Glomerular visceral epithelial cell (primary cell): ENCODE results near the gene RANBP9.
A peak's percentile ranks its signal among the peaks of the same experiment; 100 is the strongest.

Experiments
- DNase-seq: peaks from one replicate; pipeline ENCODE4 v3.0.0-alpha.2; 2016; ENCODE audit errors: extremely low spot score

RANBP9 gene

GRCh38 chr6:13710552-13711323 is 897 bp downstream of the RANBP9 start:
- peak; percentile 45 for DNase-seq

DNA sequence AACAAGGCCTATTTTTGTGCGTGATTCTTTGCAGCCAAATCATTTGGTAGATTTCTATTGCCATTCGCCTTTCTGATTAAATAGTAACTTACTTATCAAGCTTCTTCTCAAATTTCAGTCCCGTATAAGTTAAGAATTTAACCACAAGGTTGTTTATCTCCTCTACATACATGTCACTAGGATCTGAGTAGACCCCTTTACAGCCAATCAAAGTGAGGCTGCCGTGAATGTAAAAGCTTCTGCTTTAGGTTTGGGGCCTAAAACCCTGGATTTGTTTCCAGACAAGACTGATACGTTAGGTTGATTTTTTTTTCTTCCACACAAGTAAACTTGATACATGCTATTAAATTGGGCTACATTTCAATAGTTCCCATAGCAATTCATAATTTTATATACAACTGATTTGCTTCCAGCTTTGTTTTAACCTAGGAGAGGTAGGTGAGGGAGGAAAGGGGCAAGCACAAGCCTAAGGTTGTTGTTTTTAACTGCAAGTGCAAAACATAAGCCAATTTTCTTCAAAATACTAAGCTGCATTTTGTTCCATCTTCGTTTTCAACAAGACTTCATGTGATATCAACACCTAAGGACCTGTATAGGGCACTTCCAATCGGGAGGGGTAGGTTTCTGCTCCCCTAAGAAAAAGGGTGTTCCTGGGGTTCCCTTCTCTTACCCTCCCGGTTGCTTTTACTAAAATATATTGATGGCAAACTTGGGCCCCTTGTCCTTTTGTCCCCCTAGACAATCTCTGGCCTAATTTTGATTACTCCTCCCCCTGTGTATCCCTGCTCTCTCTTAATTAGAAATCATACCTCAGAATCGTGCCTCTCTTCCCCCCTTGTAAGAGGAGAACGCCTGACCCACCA is 1.7 kb downstream of the RANBP9 start:
- DNase-seq, result peak; percentile 42

DNA sequence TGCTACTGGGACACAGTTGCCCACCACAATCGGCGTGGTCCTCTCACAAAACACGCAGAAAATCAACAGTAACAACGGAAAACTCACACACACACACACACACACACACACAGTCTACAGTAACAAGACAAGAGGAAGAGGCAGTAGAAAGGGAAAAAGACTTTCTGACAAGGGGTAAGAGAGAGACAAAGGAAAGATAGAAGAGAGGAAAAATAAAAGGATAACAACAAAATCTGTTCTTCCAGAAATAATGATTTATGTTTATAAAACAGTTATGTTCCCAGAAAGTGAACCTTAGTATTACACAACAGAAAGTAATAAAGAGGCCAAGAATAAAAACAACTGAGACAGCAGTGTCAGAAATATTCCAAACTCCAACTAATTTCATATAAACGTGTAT is 2.9 kb downstream of the RANBP9 start:
- DNase-seq, result no peak

DNA sequence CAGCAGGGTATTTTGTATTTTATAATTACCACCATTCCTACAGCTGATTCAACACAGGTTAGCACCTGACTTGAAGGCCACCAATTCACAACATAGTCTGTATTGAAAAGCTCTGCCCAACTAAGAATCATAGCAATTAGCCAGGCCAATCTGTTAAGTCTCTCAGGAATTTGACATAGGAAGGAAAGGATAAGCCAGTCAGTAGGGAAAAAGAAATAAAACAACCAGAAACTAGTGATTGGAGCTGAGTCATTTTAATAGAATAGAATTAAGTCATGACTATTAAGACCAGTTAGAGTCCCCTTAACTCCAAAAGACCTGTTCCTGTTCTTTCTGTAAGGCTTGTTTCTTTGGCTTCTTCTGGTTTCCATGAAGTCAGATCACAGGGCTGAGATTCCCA is 8.1 kb downstream of the RANBP9 start:
- no peak for DNase-seq

- DNase-seq, result no peak
These were observed 8.8 kb downstream of the RANBP9 start for GRCh38 chr6:13702809-13703302.

- DNase-seq, result no peak
These were observed 11.4 kb downstream of the RANBP9 start for GRCh38 chr6:13700232-13700631.

DNA sequence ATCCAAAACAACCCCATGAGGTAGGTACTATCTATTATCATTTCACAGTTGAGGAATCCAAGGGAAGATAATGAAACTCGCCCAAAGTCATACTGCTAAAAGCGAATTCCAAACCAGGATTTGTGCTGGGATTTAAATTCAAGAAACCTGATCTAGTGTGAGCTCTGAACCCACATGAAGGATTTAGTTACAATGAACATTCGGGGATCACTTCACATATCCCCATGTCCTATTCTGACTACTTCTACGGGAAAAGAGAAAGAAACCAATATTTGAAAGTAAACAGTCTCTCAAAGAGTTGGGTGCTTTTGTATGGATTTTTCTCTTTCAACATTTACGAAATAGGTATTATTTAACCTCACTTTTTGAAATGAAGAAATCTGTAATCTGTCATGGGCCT is 12.9 kb downstream of the RANBP9 start:
- DNase-seq, result no peak

GRCh38 chr6:13697857-13698256 is 13.8 kb downstream of the RANBP9 start:
- no peak for DNase-seq

DNA sequence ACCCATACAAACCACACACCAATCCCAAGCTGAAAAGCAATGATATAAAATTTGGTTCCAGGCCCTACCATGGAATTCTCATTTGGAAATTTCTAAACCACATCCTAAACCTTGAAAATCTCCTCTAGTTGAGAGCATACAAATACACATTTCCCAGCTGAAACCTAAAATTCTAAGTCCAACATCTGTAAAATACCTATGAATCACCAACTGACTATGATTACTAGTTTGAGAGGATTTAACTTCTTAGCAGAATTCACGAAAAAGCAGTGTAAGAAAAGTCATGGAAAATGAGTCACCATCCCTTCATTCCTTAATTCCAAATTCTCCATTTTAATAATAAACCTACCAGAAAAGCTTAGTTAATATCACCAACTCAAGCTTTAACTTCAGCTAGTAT is 15.4 kb downstream of the RANBP9 start:
- DNase-seq, result peak; percentile 8

- DNase-seq, result no peak
These were observed 16.4 kb downstream of the RANBP9 start for GRCh38 chr6:13695252-13695651.

GRCh38 chr6:13694562-13694961 is 17.1 kb downstream of the RANBP9 start:
- DNase-seq, result no peak

GRCh38 chr6:13689511-13690256 is 22.0 kb downstream of the RANBP9 start:
- DNase-seq, result no peak

DNA sequence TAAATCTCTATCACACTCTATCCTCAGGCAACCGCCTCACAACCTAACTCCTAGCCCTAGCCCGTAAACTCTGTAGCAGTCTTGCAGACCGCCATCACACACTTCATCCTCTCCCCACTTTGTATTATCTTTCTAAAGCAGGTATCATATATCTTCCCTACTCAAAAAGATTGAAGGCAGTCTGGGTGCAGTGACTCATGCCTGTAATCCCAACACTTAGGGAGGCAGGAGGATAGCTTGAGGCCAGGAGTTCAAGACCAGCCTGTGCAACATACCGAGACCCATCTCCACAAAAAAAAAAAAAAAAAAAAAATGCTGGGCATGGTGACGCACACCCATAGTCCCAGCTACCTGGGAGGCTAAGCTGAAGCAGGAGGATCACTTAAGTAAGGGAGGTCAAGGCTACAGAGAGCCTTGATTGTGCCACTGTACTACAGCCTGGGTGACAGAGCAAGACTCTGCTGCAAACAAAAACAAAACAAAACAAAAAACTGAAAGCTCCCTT is 22.9 kb downstream of the RANBP9 start:
- DNase-seq, result no peak

DNA sequence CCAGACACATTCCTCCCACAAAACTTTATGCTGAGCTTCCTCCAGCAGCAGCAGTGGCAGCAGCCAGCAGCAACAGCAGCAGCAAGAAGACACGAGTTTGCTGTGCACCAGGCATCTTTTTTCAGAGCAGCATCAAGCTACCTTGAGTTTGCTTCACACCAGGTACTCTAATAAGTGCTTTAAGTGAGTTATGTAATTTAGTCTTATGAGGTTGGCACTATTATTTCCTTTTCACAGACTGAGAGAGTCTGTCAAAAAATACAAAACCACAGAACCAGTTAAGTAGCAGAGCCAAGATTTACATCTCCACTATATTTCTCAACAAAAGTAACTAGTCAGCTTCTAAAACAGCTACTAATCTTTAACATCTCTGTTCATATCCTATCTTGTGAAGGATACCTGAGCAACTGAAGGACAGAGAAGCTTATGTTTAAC is 23.7 kb downstream of the RANBP9 start:
- no peak for DNase-seq

GRCh38 chr6:13684855-13685254 is 26.8 kb downstream of the RANBP9 start:
- DNase-seq, result no peak

DNA sequence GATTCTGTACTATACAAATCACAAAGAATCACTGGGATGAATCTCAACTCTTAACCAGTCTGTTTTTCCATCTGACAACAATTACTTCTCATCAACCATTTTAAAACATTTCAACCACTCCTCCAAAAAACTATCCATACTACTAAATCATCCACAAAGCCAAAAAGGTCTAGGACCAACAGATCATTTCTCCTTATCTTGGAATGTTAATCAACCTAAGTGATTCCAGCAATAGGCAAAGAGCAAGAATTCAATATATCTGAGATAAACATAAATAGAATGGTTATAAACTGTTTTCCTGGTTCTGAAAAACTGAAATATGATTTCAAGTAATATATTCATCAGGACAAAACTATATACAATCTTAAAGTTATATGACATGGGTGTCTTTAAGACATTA is 28.6 kb downstream of the RANBP9 start:
- no peak for DNase-seq

- no peak for DNase-seq
These were observed 29.3 kb downstream of the RANBP9 start for GRCh38 chr6:13682346-13682745.

DNA sequence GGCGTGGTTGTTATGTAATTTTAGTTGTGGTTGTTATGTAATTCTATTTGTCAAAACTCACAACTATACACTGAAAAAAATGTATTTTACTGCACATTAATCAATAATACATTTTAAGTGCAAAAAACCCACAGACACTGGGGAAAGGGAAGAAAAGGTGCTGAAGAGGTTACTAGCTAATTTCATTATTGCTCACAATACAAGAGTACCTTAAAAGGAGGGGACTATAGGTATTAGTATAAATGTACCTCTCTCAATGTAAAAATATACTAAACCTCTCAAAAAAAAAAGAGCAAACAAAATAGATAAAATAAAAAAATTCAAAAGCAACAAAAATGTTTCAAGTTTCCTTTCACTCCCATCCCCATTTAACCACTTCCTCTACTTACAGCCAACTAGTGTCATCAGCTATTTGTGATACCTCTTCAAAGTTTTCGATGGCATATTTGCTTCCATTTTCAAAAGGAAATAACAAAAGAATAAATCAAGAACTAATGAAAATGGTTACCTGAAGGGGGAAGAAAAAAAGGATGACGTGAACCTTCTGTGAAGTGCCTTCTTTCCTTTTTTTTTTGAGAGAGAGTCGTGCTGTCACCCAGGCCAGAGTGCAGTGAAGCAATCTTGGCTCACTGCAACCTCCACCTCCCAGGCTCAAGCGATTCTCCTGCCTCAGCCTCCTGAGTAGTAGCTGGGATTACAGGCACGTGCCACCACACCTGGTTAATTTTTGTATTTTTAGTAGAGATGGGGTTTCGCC is 30.2 kb downstream of the RANBP9 start:
- DNase-seq, result no peak

DNA sequence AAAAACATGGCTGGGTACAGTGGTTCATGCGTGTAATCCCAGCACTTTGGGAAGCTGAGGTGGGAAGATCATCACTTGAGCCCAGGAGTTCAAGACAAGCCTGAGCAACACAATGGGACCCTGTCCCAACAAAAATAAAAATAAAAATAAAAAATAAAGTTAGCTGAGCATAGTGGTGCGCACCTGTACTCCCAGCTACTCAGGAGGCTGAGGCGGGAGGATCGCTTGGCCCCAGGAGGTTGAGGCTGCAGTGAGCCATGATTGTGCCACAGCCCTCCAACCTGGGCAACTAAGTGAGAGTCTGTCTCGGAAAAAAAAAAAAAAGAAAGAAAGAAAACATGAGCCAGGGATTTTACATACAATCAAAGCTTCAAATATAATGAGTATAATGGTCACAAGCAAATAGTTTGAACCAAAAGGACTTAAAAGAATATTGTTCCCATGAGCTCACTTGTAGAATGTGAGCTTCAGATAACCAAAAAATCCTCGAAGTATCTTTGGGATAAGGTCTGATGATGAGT is 31.1 kb downstream of the RANBP9 start:
- DNase-seq, result no peak

GRCh38 chr6:13679996-13680395 is 31.6 kb downstream of the RANBP9 start:
- no peak for DNase-seq
